Effector memory CD4-positive, alpha-beta T cell (primary cell): Measurements from ENCODE around the gene PCOLCE2.
"Not testable (repeated sequence)": the region's sequence is repeated elsewhere in the genome, so short reads cannot be mapped to it uniquely, and the experiment has no call there.

ENCODE experiments used
- DNase-seq, 3 donors: peaks; one replicate each; pipeline ENCODE4 v3.0.0-alpha.2; 2020
- H3K27ac ChIP-seq: 2 replicates; pipeline ENCODE4 v1.7.0; 2013; ENCODE audit warnings: mild to moderate bottlenecking, low read length, moderate library complexity; ENCODE audit not compliant: insufficient read depth, poor library complexity, severe bottlenecking
- H3K27me3 ChIP-seq: replicated peaks from 2 replicates; pipeline ENCODE4 v1.7.0; 2013; ENCODE audit warnings: mild to moderate bottlenecking, low read length; ENCODE audit not compliant: insufficient read depth, control insufficient read depth, poor library complexity, severe bottlenecking
- H3K36me3 ChIP-seq: 2 replicates; pipeline ENCODE4 v1.7.0; 2013; ENCODE audit warnings: mild to moderate bottlenecking, low read length, moderate library complexity; ENCODE audit not compliant: control insufficient read depth, insufficient read depth
- H3K4me1 ChIP-seq: 2 replicates; pipeline ENCODE4 v1.7.0; 2013; ENCODE audit warnings: low read length, mild to moderate bottlenecking; ENCODE audit not compliant: control insufficient read depth, insufficient read depth, poor library complexity, severe bottlenecking
- H3K4me3 ChIP-seq: 2 replicates; pipeline ENCODE4 v1.7.0; 2013; ENCODE audit warnings: low read length, low read depth, mild to moderate bottlenecking; ENCODE audit not compliant: insufficient read depth, poor library complexity, severe bottlenecking
- H3K9me3 ChIP-seq: 2 replicates; pipeline ENCODE4 v1.7.0; 2013; ENCODE audit warnings: mild to moderate bottlenecking, low read length, moderate library complexity; ENCODE audit not compliant: control insufficient read depth

PCOLCE2 gene

GRCh38 chr3:142886940-142887339 lies 1.9 kb downstream of the PCOLCE2 start:
- H3K9me3 ChIP-seq: no peaks in the 10 kb centered on the region
- H3K27ac ChIP-seq: no peak overlapping the region
- DNase-seq: no peak
- H3K4me3 ChIP-seq: no peak overlapping the region
- H3K36me3 ChIP-seq: no peaks in the 10 kb centered on the region
- peaks cover 20% of the 10 kb centered on the region for H3K27me3 ChIP-seq
- H3K4me1 ChIP-seq: peaks cover 14% of the 10 kb centered on the region

- peaks cover 14% of the 10 kb centered on the region for H3K4me1 ChIP-seq
- no peaks in the 10 kb centered on the region for H3K9me3 ChIP-seq
- H3K27ac ChIP-seq: no peak overlapping the region
- no peak overlapping the region for H3K4me3 ChIP-seq
- H3K36me3 ChIP-seq: no peaks in the 10 kb centered on the region
- DNase-seq: no peak
- H3K27me3 ChIP-seq: peaks cover 20% of the 10 kb centered on the region
These were observed 2.9 kb downstream of the PCOLCE2 start for GRCh38 chr3:142886021-142886420.

GRCh38 chr3:142884531-142884930 lies 4.4 kb downstream of the PCOLCE2 start:
- Histone ChIP-seq H3K4me1 (peaks cover 14% of the 10 kb centered on the region), H3K9me3 (no peaks in the 10 kb centered on the region), H3K4me3 (no peak overlapping the region), H3K27me3 (peaks cover 14% of the 10 kb centered on the region), H3K36me3 (no peaks in the 10 kb centered on the region), H3K27ac (no peak overlapping the region)
- DNase-seq: no peak

GRCh38 chr3:142883534-142883933 lies 5.3 kb downstream of the PCOLCE2 start:
- not testable (repeated sequence) for H3K9me3 ChIP-seq, H3K4me3 ChIP-seq, H3K27ac ChIP-seq, H3K36me3 ChIP-seq, DNase-seq, H3K27me3 ChIP-seq, H3K4me1 ChIP-seq

GRCh38 chr3:142881445-142882224 lies 7.2 kb downstream of the PCOLCE2 start:
- H3K27ac ChIP-seq: no peak overlapping the region
- no peak for DNase-seq
- no peaks in the 10 kb centered on the region for H3K9me3 ChIP-seq
- no peak overlapping the region for H3K4me3 ChIP-seq
- H3K36me3 ChIP-seq: no peaks in the 10 kb centered on the region
- no peaks in the 10 kb centered on the region for H3K27me3 ChIP-seq
- H3K4me1 ChIP-seq: no peaks in the 10 kb centered on the region

- no peaks in the 10 kb centered on the region for H3K9me3 ChIP-seq
- no peak overlapping the region for H3K4me3 ChIP-seq
- no peaks in the 10 kb centered on the region for H3K4me1 ChIP-seq
- DNase-seq: no peak
- H3K27me3 ChIP-seq: no peaks in the 10 kb centered on the region
- H3K27ac ChIP-seq: no peak overlapping the region
- no peaks in the 10 kb centered on the region for H3K36me3 ChIP-seq
These were observed 10.1 kb downstream of the PCOLCE2 start for GRCh38 chr3:142878649-142879300.

- H3K27me3 ChIP-seq: no peaks in the 10 kb centered on the region
- H3K4me1 ChIP-seq: no peaks in the 10 kb centered on the region
- no peaks in the 10 kb centered on the region for H3K9me3 ChIP-seq
- no peak overlapping the region for H3K27ac ChIP-seq
- H3K4me3 ChIP-seq: no peak overlapping the region
- no peaks in the 10 kb centered on the region for H3K36me3 ChIP-seq
- no peak for DNase-seq
These were observed 12.5 kb downstream of the PCOLCE2 start for GRCh38 chr3:142876417-142876816.

GRCh38 chr3:142875583-142876207 lies 13.2 kb downstream of the PCOLCE2 start:
- Histone ChIP-seq H3K27ac (no peak overlapping the region), H3K4me1 (no peaks in the 10 kb centered on the region), H3K27me3 (no peaks in the 10 kb centered on the region), H3K9me3 (no peaks in the 10 kb centered on the region), H3K4me3 (no peak overlapping the region), H3K36me3 (no peaks in the 10 kb centered on the region)
- DNase-seq: no peak

GRCh38 chr3:142875099-142875498 lies 13.8 kb downstream of the PCOLCE2 start:
- Histone ChIP-seq H3K36me3 (no peaks in the 10 kb centered on the region), H3K27ac (no peak overlapping the region), H3K27me3 (no peaks in the 10 kb centered on the region), H3K4me1 (no peaks in the 10 kb centered on the region), H3K9me3 (no peaks in the 10 kb centered on the region), H3K4me3 (no peak overlapping the region)
- DNase-seq: no peak

- DNase-seq, H3K4me3 ChIP-seq, H3K27ac ChIP-seq, H3K4me1 ChIP-seq, H3K36me3 ChIP-seq, H3K27me3 ChIP-seq, H3K9me3 ChIP-seq: not testable (repeated sequence)
These were observed 20.5 kb downstream of the PCOLCE2 start for GRCh38 chr3:142868382-142868781.
